OCI-LY7 (cell line): ENCODE data around the gene GRAP2. TPM values are rescaled to one million over a fixed set of nuclear protein-coding genes. Genes with fewer than 3 reads are reported as not detected.

Experiments used
- BruUV-seq: library from RNA; stranded (reverse); fragments of 400-500 nt; replicated peaks from 2 replicates; lab custom pipeline; 2021; lab: Mats Ljungman, UMichigan
- CTCF ChIA-PET: fragments of 300-600 bp; sonication (Branson Sonifier 250); formaldehyde crosslinking; loops from one replicate; lab custom pipeline; 2022; ENCODE audit warnings: antibody characterized with exemption; ENCODE audit not compliant: unreplicated experiment; lab: Charles Lee
- POLR2A ChIA-PET: fragments of 300-600 bp; sonication (Branson Sonifier 250); formaldehyde crosslinking; loops from one replicate; lab custom pipeline; 2022; ENCODE audit warnings: antibody characterized with exemption; lab: Charles Lee
- DNase-seq: peaks from one replicate; pipeline ENCODE4 v3.0.0-alpha.2; 2015; ENCODE audit warnings: low spot score
- H2AFZ ChIP-seq: fragments of 200-600 bp; sonication (generic), shearing (Covaris generic); 2 replicates; pipeline ENCODE4 v1.6.1; 2014; ENCODE audit warnings: mild to moderate bottlenecking, antibody characterized with exemption, low read length, moderate library complexity
- H3K27ac ChIP-seq: fragments of 200-600 bp; sonication (generic); 2 replicates; pipeline ENCODE4 v1.5.1; 2014; ENCODE audit warnings: mixed run types, low read depth, mild to moderate bottlenecking, moderate library complexity, low read length, inconsistent platforms; ENCODE audit not compliant: poor library complexity, severe bottlenecking
- H3K36me3 ChIP-seq: fragments of 200-600 bp; sonication (generic); 2 replicates; pipeline ENCODE4 v1.6.1; 2014; ENCODE audit warnings: mild to moderate bottlenecking, antibody characterized with exemption, low read length, moderate library complexity, mixed read lengths; ENCODE audit not compliant: insufficient read depth
- H3K4me1 ChIP-seq: fragments of 200-600 bp; sonication (generic); 2 replicates; pipeline ENCODE4 v1.5.1; 2014; ENCODE audit warnings: mild to moderate bottlenecking, low read length; ENCODE audit not compliant: insufficient read depth, poor library complexity, severe bottlenecking
- H3K4me2 ChIP-seq: fragments of 200-600 bp; sonication (generic); 2 replicates; pipeline ENCODE4 v1.6.1; 2014; ENCODE audit warnings: mild to moderate bottlenecking, low read length
- H3K4me3 ChIP-seq: fragments of 200-600 bp; sonication (generic); 2 replicates; pipeline ENCODE4 v1.5.1; 2014; ENCODE audit warnings: mild to moderate bottlenecking, low read depth, low read length; ENCODE audit not compliant: poor library complexity, severe bottlenecking
- H3K79me2 ChIP-seq: fragments of 200-600 bp; sonication (generic); 2 replicates; pipeline ENCODE4 v1.6.1; 2016; ENCODE audit warnings: low read depth, mild to moderate bottlenecking, low read length, moderate library complexity, mixed read lengths; ENCODE audit not compliant: insufficient read depth
- H3K9me2 ChIP-seq: fragments of 200-600 bp; sonication (generic); 2 replicates; pipeline ENCODE4 v1.6.1; 2016; ENCODE audit warnings: mild to moderate bottlenecking, low read length, mixed read lengths; ENCODE audit not compliant: insufficient read depth
- H3K9me3 ChIP-seq: fragments of 200-600 bp; sonication (generic); 2 replicates; pipeline ENCODE4 v1.6.1; 2014; ENCODE audit warnings: mild to moderate bottlenecking, mixed run types, low read length, mixed read lengths
- H4K20me1 ChIP-seq: fragments of 200-600 bp; sonication (generic); 2 replicates; pipeline ENCODE4 v1.6.1; 2014; ENCODE audit warnings: mild to moderate bottlenecking, antibody characterized with exemption, low read length, moderate library complexity, mixed read lengths; ENCODE audit not compliant: insufficient read depth
- CTCF ChIP-seq: fragments of 200-600 bp; sonication (generic); conservative IDR thresholded peaks from 2 replicates; pipeline ENCODE4 v1.5.1; 2014; ENCODE audit warnings: mild to moderate bottlenecking, antibody characterized with exemption, low read length, moderate library complexity, mixed read lengths
- EZH2phosphoT487 ChIP-seq: fragments of 200-600 bp; sonication (generic); IDR thresholded peaks from 2 replicates; pipeline ENCODE4 v1.6.1; 2018; ENCODE audit warnings: low read depth, borderline replicate concordance, mild to moderate bottlenecking, mixed run types, antibody characterized with exemption, low read length, moderate library complexity, mixed read lengths
- intact Hi-C: fragments of 100-400 bp; cut with micrococcal nuclease; formaldehyde crosslinking; loops from one replicate; pipeline ENCODE4 v1.10.0; 2022; ENCODE audit not compliant: unreplicated experiment
- total RNA-seq, 2 experiments: library from RNA; depleted of rRNA in 1 of 2; stranded (reverse); fragments of >200 nt in 1 of 2; shearing (Covaris generic) in 1 of 2; gene quantifications; 2 replicates each; pipeline ENCODE4 v1.2.3, GENCODE V29; 2014 to 2022

Gene GRAP2
- total RNA-seq, 2 experiments from 2014 or later: not detected

GRCh38 chr22:39925909-39926679 is 25.2 kb downstream of the GRAP2 start:
- no peak overlapping the region for H3K27ac ChIP-seq
- no peak overlapping the region for H3K4me2 ChIP-seq
- ChIA-PET CTCF (no interaction called here), POLR2A (interaction anchor here (0.6 to 1.7 kb wide), 3 partner anchors 8 to 1025 kb away, joined by 3 to 5 read pairs (median 5); no protein-coding TSS in a partner anchor)
- no TSS peak for BruUV-seq
- no peaks in the 10 kb centered on the region for H3K79me2 ChIP-seq
- no peak overlapping the region for H3K4me3 ChIP-seq
- H3K4me1 ChIP-seq: no peaks in the 10 kb centered on the region
- H3K9me3 ChIP-seq: no peaks in the 10 kb centered on the region
- no peak for TF ChIP-seq CTCF
- TF ChIP-seq EZH2phosphoT487: no peak
- no peaks in the 10 kb centered on the region for H4K20me1 ChIP-seq
- intact Hi-C loops: no loop called here
- H2AFZ ChIP-seq: no peak overlapping the region
- H3K9me2 ChIP-seq: no peaks in the 10 kb centered on the region
- no peak for DNase-seq
- H3K36me3 ChIP-seq: no peaks in the 10 kb centered on the region

- ChIA-PET CTCF (no interaction called here), POLR2A (interaction anchor here (0.6 kb wide), 1 partner anchor 1025 kb away, joined by 3 read pairs; no protein-coding TSS in a partner anchor)
- TF ChIP-seq CTCF (no peak), EZH2phosphoT487 (no peak)
- Histone ChIP-seq H3K4me2 (no peak overlapping the region), H3K9me3 (no peaks in the 10 kb centered on the region), H3K27ac (no peak overlapping the region), H3K36me3 (no peaks in the 10 kb centered on the region), H2AFZ (no peak overlapping the region), H3K4me3 (no peak overlapping the region), H3K9me2 (no peaks in the 10 kb centered on the region), H3K4me1 (no peaks in the 10 kb centered on the region), H3K79me2 (no peaks in the 10 kb centered on the region), H4K20me1 (no peaks in the 10 kb centered on the region)
- intact Hi-C loops: no loop called here
- no TSS peak for BruUV-seq
- DNase-seq: no peak
Observed at GRCh38 chr22:39926753-39927152, 25.9 kb downstream of the GRAP2 start.

- POLR2A ChIA-PET: no interaction called here
- Histone ChIP-seq H3K4me2 (no peak overlapping the region), H3K4me3 (no peak overlapping the region), H3K4me1 (no peaks in the 10 kb centered on the region), H3K79me2 (no peaks in the 10 kb centered on the region), H3K9me2 (no peaks in the 10 kb centered on the region), H3K9me3 (no peaks in the 10 kb centered on the region), H3K36me3 (no peaks in the 10 kb centered on the region), H4K20me1 (no peaks in the 10 kb centered on the region), H3K27ac (no peak overlapping the region), H2AFZ (no peak overlapping the region)
- peak; percentile 57 for TF ChIP-seq CTCF
- TF ChIP-seq EZH2phosphoT487: no peak
- CTCF ChIA-PET: no interaction called here
- intact Hi-C loops: no loop called here
- BruUV-seq: no TSS peak
- DNase-seq: no peak
Observed at GRCh38 chr22:39927544-39927943, 26.7 kb downstream of the GRAP2 start.
